H1 (cell line): ENCODE data around the gene CDH8. TPM values are rescaled to one million over a fixed set of nuclear protein-coding genes. Genes with fewer than 3 reads are reported as not detected.

ENCODE experiments used
- CBX5 ChIP-seq: fragments of 300-800, 300-1000 bp; sonication (generic); IDR thresholded peaks from 2 replicates; pipeline ENCODE4 v1.7.1; 2016; ENCODE audit warnings: antibody characterized with exemption, low read length, low read depth
- HDAC2 ChIP-seq, 2 experiments: fragments of 300-600 bp in 1 of 2; sonication (generic) in 1 of 2; IDR thresholded peaks; 2 replicates each; pipeline ENCODE4 v1.6.1; 2011 to 2012; ENCODE audit warnings: low read depth in 2 of 2, low read length in 2 of 2, mild to moderate bottlenecking in 2 of 2, moderate library complexity in 2 of 2, borderline replicate concordance in 1 of 2, inconsistent platforms in 1 of 2
- KDM1A ChIP-seq: fragments of 200-600, 300-600 bp; sonication (generic); IDR thresholded peaks from 2 replicates; pipeline ENCODE4 v1.7.1; 2016; ENCODE audit warnings: mild to moderate bottlenecking, low read length, borderline replicate concordance
- RNF2 ChIP-seq: fragments of 200-900, 300-1000 bp; sonication (generic); IDR thresholded peaks from 2 replicates; pipeline ENCODE4 v1.7.1; 2016; ENCODE audit warnings: borderline replicate concordance, low read depth, mild to moderate bottlenecking, antibody characterized with exemption, low read length; ENCODE audit not compliant: poor library complexity, severe bottlenecking; ENCODE audit errors: missing control alignments
- SIN3A ChIP-seq, 2 experiments: IDR thresholded peaks in 1 of 2; conservative IDR thresholded peaks in 1 of 2; 2 replicates each; pipeline ENCODE4 v1.6.1; 2011 to 2012; ENCODE audit warnings: low read length in 2 of 2, improper control_type of control experiment in 1 of 2, low read depth in 1 of 2, mild to moderate bottlenecking in 1 of 2
- TBP ChIP-seq: IDR thresholded peaks from 2 replicates; pipeline ENCODE4 v1.6.1; 2011; ENCODE audit warnings: low read depth, low read length, improper control_type of control experiment
- polyA plus RNA-seq, 7 experiments: library from polyadenylated mRNA; depleted of rRNA in 3 of 7; stranded (reverse) in 5 of 7; unstranded in 2 of 7; fragments of >200 nt in 5 of 7; fragments of 200-250 nt in 2 of 7; gene quantifications; 1 replicate in 5 of 7; 2 replicates in 1 of 7; 4 replicates in 1 of 7; pipeline versions ENCODE4 v1.2.1 to v1.2.3, GENCODE V29; 2011 to 2013; ENCODE audit warnings: missing spikeins in 2 of 7, mixed read lengths in 2 of 7
- total RNA-seq: library from RNA; stranded (reverse); fragmentation: NEBNext Ultra II Directional; extraction: Animal tissue kit (Norgen Biotek cat#: 25700); gene quantifications from 2 replicates; pipeline ENCODE4 v1.2.1, GENCODE V29; 2021

Gene CDH8
- total and polyA plus RNA-seq, 2 of the 8 experiments (the other 6 are each of a cell fraction or from before 2014, with no cell fraction given) = 7.7 to 8.4 TPM

- no peak for TF ChIP-seq HDAC2 (IDR thresholded peaks at IDR 0.05; ENCODE audit: borderline replicate concordance in 1 of 2, low read depth in 2 of 2, low read length in 2 of 2)
- TF ChIP-seq KDM1A = no peak
- no peak for TF ChIP-seq TBP
- TF ChIP-seq SIN3A (conservative IDR thresholded peaks at IDR 0.05 in 1 of 2, IDR thresholded peaks at IDR 0.05 in 1 of 2; ENCODE audit: low read depth in 1 of 2, low read length in 2 of 2) = no peak
- no peak for TF ChIP-seq CBX5
- TF ChIP-seq RNF2 = no peak
These were observed 23.3 kb upstream of the CDH8 start (continued) for GRCh38 chr16:62059527-62059926.
